HepG2 (cell line): Measurements from ENCODE around the gene ASIC2.

Source experiments
- EZH2 ChIP-seq: conservative IDR thresholded peaks from 2 replicates; pipeline ENCODE4 v1.6.1; 2012; ENCODE audit warnings: mild to moderate bottlenecking, low read depth, low read length, moderate library complexity
- FOXO4 ChIP-seq: sonication (generic); formaldehyde crosslinking; conservative IDR thresholded peaks from 2 replicates; pipeline ENCODE4 v1.8.1; 2023; ENCODE audit warnings: missing genetic modification reagents
- REST ChIP-seq, 2 experiments: IDR thresholded peaks; 2 replicates each; pipeline ENCODE4 v1.6.1; 2011 to 2012; ENCODE audit warnings: low read length in 2 of 2, borderline replicate concordance in 1 of 2, low read depth in 1 of 2, mild to moderate bottlenecking in 1 of 2, moderate library complexity in 1 of 2
- ZNF510 ChIP-seq: sonication (generic); formaldehyde crosslinking; IDR thresholded peaks from 2 replicates; pipeline ENCODE4 v1.4.0; 2020; ENCODE audit warnings: low read depth, mild to moderate bottlenecking, missing genetic modification reagents
- ZSCAN29 ChIP-seq: sonication (generic); formaldehyde crosslinking; conservative IDR thresholded peaks from 2 replicates; pipeline ENCODE4 v1.4.0; 2020; ENCODE audit warnings: mild to moderate bottlenecking, missing genetic modification reagents

- TF ChIP-seq EZH2 (no peak), FOXO4 (CRISPR knock-in tag) (no peak), ZSCAN29 (CRISPR knock-in tag) (no peak), REST (IDR thresholded peaks at IDR 0.05; ENCODE audit: borderline replicate concordance in 1 of 2, low read depth in 1 of 2, low read length in 2 of 2) (no peak), ZNF510 (CRISPR knock-in tag) (no peak)
Measured at GRCh38 chr17:33113276-33113990, 179.7 kb downstream of the ASIC2 start.
